Adrenal gland (tissue), 5 donors: Measurements from ENCODE around the gene PTTG2.

Experiments
- POLR2A ChIP-seq, 2 donors: fragments of 450-650 bp; IDR thresholded peaks; one replicate each; pipeline ENCODE4 v1.6.1; 2017; ENCODE audit warnings: antibody characterized with exemption in 2 of 2, mild to moderate bottlenecking in 2 of 2, moderate library complexity in 1 of 2
- TF ChIP-seq, protein P1 (sequence below), 6 experiments: fragments of 450-650 bp in 4 of 6; fragments of 200-600 bp in 2 of 6; sonication (generic) in 1 of 6; IDR thresholded peaks; 1 replicate in 5 of 6; 2 replicates in 1 of 6; pipeline versions ENCODE4 v1.5.1 to v1.8.0; 2016 to 2021; ENCODE audit warnings: antibody characterized with exemption in 6 of 6, mild to moderate bottlenecking in 2 of 6, moderate library complexity in 1 of 6
- donor health status: DM: no; HTN: no; CAD: no.

DNA sequence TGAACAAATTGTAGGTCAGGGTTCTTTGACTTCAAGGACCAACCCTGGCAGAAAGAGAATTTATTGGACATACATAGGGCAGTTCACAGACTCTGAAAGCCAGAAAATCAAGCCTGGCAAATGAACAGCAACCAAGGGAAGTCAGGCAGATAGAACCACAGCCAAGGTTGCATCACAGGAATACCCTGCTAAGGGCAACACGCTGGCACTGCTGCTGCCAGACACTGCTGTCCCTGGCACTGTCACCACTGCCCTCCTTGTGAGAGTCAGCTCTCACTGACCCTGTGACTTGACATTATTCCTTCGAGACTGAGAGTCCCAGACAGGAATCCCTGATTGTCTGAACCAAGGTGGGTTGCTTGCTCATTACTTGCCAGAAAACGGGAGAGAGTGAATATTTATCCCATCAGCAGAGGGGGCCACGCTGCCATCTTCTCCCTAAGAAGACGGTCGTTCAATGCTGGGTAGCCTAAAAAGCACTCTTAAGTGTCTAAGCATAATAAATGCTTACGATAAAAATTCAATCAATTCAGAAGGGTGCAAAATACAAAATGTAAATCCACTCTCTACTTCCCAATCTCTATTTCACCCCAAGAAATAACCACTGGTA, 23.2 kb upstream of the PTTG2 start:
- TF ChIP-seq, protein P1, sequence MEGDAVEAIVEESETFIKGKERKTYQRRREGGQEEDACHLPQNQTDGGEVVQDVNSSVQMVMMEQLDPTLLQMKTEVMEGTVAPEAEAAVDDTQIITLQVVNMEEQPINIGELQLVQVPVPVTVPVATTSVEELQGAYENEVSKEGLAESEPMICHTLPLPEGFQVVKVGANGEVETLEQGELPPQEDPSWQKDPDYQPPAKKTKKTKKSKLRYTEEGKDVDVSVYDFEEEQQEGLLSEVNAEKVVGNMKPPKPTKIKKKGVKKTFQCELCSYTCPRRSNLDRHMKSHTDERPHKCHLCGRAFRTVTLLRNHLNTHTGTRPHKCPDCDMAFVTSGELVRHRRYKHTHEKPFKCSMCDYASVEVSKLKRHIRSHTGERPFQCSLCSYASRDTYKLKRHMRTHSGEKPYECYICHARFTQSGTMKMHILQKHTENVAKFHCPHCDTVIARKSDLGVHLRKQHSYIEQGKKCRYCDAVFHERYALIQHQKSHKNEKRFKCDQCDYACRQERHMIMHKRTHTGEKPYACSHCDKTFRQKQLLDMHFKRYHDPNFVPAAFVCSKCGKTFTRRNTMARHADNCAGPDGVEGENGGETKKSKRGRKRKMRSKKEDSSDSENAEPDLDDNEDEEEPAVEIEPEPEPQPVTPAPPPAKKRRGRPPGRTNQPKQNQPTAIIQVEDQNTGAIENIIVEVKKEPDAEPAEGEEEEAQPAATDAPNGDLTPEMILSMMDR (IDR thresholded peaks at IDR 0.05) = no peak
- TF ChIP-seq POLR2A (IDR thresholded peaks at IDR 0.05) = no peak
